ENCODE data around the gene COL15A1.

The COL15A1 gene

DNA sequence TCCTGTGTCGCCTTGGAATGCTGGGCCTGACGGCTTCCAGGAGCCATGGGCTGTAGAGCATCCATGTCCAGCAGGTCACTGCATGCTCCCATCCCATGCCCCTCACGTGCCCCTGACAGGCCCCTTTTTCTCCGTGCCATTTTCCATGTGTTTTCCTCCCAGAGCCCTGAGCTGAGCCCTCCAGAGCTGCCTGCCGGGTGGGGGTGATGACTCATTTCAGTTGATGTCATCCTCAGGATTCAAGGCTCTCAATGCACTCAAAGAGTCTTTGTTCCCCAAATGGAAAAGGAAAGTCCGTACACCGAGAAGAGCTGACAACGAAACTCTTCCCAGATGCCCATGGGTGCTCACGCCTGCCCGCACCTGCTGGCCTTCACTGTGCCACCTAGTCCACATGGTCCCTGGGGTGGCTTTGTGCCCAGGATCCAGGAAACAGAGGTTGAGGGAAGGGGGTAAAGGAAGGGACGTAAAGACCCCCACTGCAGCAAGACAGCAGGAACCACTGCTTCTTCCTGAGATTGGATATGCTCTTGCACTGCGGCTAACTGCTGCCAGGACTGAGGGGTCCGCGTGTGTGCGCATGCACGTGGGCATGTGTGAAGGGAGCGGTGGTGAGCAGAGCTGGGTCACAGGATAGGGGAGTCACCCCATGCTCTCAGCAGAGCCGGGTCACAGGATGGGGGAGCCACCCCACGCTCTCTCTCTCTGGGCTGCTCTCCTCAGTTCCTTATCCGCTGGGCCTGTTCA, 27.6 kb downstream of the COL15A1 start:
- no peak for TF ChIP-seq JUND (IDR thresholded peaks at IDR 0.05; ENCODE audit: low read depth)
- DNase-seq (ENCODE audit: low read depth in 1 of 2, low spot score in 1 of 2) = no peak
- in situ Hi-C loops (cut with HindIII; ENCODE audit: low pct_unique_long_range_greater_than_20kb, low sequenced_read_pairs) = no loop called here

DNA sequence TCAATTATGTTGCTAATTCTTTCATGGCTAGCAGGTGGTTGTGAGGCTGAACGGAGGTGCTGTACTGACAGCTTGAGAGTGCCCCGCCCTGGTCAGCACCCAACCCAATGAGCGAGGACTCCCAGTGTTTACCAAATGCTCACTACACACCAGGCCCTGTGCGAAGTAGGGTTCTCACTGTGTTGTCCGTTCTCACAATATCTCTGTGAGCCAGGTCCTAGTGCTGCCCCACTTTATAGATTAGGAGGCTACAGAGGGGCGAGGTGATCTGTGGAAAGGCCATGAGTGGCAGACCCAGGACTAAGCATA, 28.2 kb downstream of the COL15A1 start:
- DNase-seq (ENCODE audit: low read depth in 1 of 2, low spot score in 1 of 2) = no peak
- no peak for TF ChIP-seq JUND (IDR thresholded peaks at IDR 0.05; ENCODE audit: low read depth)
- in situ Hi-C loops (cut with HindIII; ENCODE audit: low pct_unique_long_range_greater_than_20kb, low sequenced_read_pairs) = no loop called here

DNA sequence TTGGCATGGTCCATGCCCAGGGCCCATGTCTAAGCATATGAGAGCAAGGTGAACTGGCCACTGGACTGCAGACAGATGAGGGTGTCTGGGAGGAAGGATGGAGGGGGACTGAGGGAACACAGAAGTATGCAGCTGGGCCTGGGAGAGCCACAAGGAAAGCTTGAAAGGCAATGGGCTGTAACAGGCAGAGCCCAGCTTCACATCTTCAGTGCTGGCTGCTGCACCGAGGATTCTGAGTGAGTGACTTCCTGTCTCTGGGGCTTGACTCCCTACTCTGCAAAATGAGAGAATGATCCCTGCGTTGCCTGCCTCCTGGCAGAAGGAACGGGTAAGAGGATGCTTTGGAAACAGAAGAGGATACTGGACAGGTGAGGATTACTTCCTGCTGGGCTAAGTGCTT, 29.0 kb downstream of the COL15A1 start:
- no peak for DNase-seq (ENCODE audit: low read depth in 1 of 2, low spot score in 1 of 2)
- in situ Hi-C loops (cut with HindIII; ENCODE audit: low pct_unique_long_range_greater_than_20kb, low sequenced_read_pairs) = no loop called here
- no peak for TF ChIP-seq JUND (IDR thresholded peaks at IDR 0.05; ENCODE audit: low read depth)

DNA sequence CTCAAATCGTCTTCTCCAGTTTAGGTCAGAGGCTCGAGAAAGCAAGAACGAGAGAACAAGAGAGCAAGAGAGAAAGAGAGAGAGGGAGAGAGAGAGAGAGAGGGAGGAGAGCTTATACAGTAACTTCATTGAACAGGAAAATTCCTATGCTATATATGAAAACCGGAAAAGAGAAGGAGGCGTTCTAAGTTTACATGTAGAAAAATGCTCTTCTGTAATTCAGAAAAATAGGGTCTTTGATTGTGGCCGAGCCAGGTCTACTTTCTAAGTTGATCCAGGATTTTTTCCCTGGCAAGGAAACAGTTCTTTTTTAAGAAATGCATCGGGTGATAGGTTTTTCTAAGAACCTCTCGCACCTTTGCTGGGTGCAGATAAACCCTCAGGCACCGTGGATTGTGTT, 29.5 kb downstream of the COL15A1 start:
- DNase-seq (ENCODE audit: low read depth in 1 of 2, low spot score in 1 of 2) = no peak
- no peak for TF ChIP-seq JUND (IDR thresholded peaks at IDR 0.05; ENCODE audit: low read depth)
- in situ Hi-C loops (cut with HindIII; ENCODE audit: low pct_unique_long_range_greater_than_20kb, low sequenced_read_pairs) = no loop called here

DNA sequence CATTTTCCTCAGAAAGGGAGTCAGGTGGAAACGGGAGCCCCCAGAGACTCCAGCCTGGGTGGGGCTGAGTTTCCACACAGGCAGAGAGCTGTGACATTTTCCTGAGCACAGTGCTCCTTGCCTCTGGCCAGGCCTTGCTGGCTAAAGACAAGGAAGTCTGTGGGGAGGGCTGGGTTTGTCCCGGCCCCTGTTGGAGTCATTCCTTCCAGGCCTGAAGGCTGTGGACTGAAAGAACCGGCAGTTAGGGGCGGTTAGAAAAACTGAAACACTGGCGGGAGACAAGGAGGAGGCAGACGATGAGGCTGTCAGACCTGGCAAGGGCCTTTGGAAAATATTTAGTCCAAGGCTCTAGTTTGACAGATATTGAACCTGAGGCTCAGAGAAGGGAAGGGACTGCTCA, 29.9 kb downstream of the COL15A1 start:
- in situ Hi-C loops (cut with HindIII; ENCODE audit: low pct_unique_long_range_greater_than_20kb, low sequenced_read_pairs) = no loop called here
- TF ChIP-seq JUND (IDR thresholded peaks at IDR 0.05; ENCODE audit: low read depth) = no peak
- DNase-seq (ENCODE audit: low read depth in 1 of 2, low spot score in 1 of 2) = no peak

DNA sequence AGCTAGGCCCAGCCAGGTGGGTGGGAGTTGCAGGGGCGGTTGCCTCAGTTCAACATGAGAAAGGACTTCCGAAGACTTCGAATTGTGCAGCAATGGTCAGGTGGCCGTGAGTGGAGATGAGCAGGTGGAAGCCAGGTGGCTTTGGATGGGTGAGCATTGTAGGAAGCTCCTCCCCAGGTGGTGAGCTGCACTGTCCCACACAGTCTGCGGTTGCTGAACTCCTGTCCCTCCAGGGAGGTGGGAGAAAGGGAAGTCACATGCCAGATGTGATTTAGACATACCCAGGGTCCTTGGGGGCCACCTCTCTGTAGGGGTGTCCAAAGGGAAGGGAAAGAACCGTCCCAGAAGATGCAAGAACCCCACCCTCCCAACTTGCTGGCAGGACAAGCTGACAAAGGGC, 30.4 kb downstream of the COL15A1 start:
- no peak for TF ChIP-seq JUND (IDR thresholded peaks at IDR 0.05; ENCODE audit: low read depth)
- DNase-seq (ENCODE audit: low read depth in 1 of 2, low spot score in 1 of 2) = no peak
- in situ Hi-C loops (cut with HindIII; ENCODE audit: low pct_unique_long_range_greater_than_20kb, low sequenced_read_pairs) = no loop called here

DNA sequence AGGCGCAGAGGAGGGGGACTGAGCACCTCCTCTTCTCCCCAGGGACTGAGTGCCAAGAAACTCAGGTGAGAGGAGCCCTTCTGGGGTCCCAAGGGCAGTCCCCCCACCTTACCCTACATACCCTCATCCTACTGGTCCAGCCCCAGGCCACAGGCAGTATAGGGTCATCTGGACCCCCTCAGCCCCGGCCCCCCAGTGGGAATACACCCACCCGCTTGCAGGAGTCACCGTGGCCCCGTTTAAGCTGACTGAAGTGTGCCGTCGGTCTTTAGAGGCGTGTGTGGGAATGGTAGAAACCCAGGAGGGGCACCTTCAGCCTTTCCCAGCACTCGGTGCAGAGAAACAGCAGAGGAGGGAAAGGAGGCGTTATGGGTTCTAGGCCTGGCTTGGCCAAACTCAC, 30.8 kb downstream of the COL15A1 start:
- in situ Hi-C loops (cut with HindIII; ENCODE audit: low pct_unique_long_range_greater_than_20kb, low sequenced_read_pairs) = no loop called here
- DNase-seq (ENCODE audit: low read depth in 1 of 2, low spot score in 1 of 2) = no peak
- TF ChIP-seq JUND (IDR thresholded peaks at IDR 0.05; ENCODE audit: low read depth) = no peak

DNA sequence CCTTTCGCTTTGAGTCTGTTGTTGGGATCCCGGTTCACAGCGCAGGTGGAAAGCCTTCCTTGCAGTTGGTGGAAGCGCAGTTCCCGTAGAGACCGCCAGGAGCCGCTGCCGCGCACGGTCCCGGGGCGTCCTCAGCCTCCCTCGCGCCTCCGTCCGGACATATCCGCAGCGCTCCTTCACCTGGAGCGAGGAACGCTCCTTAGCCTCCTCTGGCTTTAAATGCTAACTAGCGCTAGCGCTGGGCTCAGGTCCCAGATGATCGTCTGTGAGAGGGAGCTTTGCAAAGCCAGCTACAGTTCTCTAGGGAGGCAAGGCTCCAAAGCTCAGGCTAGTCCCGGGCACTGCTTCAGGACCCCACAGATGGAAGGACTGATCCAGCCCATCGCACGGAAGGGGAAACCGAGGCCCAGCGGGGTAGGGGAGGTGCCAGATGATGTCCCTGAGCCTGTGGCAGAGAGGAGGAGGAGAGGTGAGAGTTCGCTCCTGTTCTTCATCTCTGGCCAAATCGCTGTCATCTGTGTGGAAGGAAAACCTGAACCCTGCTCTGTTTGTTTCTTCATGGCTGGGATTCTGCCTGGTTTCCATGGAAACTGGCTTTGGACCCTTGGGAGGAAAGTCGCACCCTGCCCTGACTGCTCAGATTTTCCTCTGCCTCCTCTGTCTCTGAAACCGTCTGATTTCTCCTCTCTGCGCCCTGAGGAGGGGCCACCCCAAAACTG, 31.4 kb downstream of the COL15A1 start:
- no peak for TF ChIP-seq JUND (IDR thresholded peaks at IDR 0.05; ENCODE audit: low read depth)
- in situ Hi-C loops (cut with HindIII; ENCODE audit: low pct_unique_long_range_greater_than_20kb, low sequenced_read_pairs) = no loop called here
- peak; percentile 79 to 80 for DNase-seq (ENCODE audit: low read depth in 1 of 2, low spot score in 1 of 2)

DNA sequence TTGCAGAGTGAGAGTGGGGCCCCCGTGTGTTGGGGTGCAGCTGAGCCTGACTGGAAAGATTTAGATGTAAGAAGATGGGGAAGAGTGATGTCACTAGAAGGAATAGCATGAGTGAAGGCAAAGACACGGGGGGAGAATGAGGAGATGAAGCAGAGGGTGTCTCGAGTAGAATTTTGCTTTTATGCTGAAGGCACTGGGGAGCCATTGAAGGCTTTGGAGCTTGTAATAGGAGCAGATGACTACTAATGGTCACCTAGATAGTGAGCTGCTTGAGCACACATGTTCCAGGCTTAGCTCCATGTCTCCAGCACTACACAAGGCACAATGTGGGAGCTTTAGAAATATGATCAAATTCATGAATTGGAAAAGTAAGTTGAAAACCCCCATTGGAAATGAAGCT, 32.1 kb downstream of the COL15A1 start:
- in situ Hi-C loops (cut with HindIII; ENCODE audit: low pct_unique_long_range_greater_than_20kb, low sequenced_read_pairs) = no loop called here
- TF ChIP-seq JUND (IDR thresholded peaks at IDR 0.05; ENCODE audit: low read depth) = no peak
- DNase-seq (ENCODE audit: low read depth in 1 of 2, low spot score in 1 of 2) = no peak

DNA sequence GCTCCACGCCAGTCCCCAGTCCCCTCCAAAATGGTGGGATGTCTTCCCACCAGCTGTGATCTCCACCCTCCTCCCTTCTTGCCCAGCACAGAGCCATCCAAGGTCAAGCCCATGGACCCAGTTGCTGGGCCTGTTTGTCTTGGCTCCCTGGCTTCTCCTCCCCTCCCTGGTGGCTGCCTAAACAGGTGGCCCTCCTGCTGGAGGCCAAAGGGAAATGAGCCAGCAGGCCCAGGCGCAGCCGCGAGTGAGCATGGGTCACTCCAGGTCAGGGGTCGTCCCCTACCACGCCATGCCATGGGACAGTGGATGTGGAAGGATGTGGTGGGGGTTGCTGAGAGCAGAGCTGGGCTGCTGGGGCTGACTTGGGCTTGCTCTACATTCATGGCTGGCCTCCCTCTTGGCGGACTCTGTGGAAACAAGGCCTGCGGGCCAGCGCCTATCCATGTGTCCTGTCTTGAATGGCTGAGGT, 33.6 kb downstream of the COL15A1 start:
- in situ Hi-C loops (cut with HindIII; ENCODE audit: low pct_unique_long_range_greater_than_20kb, low sequenced_read_pairs) = no loop called here
- TF ChIP-seq JUND (IDR thresholded peaks at IDR 0.05; ENCODE audit: low read depth) = no peak
- no peak for DNase-seq (ENCODE audit: low read depth in 1 of 2, low spot score in 1 of 2)

DNA sequence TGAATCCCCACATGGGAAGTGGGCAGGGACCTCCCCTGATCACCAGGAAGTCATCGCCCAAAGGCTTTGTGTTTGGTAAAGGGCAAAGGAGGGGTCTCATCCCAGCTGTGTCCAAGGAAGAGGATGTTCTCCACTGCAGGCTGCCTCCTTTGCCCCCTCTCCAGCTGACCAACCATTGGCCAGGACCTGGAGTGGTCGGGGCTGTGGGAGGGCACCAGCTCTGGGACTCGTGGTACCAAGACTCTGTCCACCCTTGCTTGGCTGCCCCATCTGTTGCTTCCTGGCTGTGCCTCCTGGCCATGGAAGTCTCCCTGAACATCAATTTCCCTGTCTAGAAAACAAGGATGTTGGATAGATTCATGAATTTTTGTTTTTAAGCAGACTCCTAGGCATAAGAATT, 34.1 kb downstream of the COL15A1 start:
- TF ChIP-seq JUND (IDR thresholded peaks at IDR 0.05; ENCODE audit: low read depth) = no peak
- in situ Hi-C loops (cut with HindIII; ENCODE audit: low pct_unique_long_range_greater_than_20kb, low sequenced_read_pairs) = no loop called here
- no peak for DNase-seq (ENCODE audit: low read depth in 1 of 2, low spot score in 1 of 2)

DNA sequence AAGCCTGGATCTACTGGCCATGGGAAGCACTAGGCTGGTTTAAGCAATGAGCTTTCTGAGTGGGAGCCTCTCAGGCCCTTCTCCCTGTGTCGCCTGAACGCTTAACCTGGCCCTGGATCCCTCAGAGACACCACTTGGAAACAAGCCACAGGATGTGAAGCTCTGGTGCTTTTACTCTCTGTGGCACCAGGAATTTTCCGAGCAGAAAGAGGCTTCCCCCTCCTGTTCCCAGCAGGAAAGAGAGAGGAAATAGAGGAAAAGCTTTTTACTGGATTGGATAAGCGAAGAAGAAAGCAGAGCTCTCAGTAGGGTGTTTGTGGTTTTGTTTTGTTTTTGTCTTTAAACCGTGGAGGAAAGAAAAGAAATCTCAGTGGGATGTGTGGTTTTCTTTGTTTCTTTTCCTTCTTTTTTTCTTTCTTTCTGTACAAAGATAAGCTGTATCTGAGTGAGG, 34.5 kb downstream of the COL15A1 start:
- in situ Hi-C loops (cut with HindIII; ENCODE audit: low pct_unique_long_range_greater_than_20kb, low sequenced_read_pairs) = no loop called here

DNA sequence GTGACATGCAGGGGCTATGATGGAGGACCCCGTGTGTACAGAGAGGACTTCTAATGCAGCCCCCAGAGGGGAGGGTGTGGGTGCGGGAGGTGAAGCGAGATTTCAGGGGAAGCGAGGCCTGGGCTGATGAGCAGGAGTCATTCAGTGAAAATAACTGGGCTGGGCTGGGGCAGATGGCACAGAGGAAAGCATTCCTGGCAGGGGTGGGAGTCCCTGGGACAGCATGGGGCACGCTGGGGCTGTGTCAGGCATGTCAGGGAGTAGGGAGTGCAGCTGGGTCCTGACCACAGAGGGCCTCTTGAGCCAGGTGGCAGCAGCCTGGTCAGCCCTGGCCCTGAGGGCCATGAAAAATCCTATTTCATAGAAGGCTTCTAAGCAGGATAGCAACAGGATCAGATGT, 36.6 kb downstream of the COL15A1 start:
- in situ Hi-C loops (cut with HindIII; ENCODE audit: low pct_unique_long_range_greater_than_20kb, low sequenced_read_pairs) = no loop called here
- no peak for DNase-seq (ENCODE audit: low read depth in 1 of 2, low spot score in 1 of 2)
- TF ChIP-seq JUND (IDR thresholded peaks at IDR 0.05; ENCODE audit: low read depth) = no peak

More for the DNA sequence above, 34.5 kb downstream of the COL15A1 start:
- no peak for TF ChIP-seq JUND (IDR thresholded peaks at IDR 0.05; ENCODE audit: low read depth)
- DNase-seq (ENCODE audit: low read depth in 1 of 2, low spot score in 1 of 2) = no peak
